ENCODE measurements around the gene PDE10A.

The PDE10A gene

GRCh38 chr6:165677091-165677490 is 14.1 kb upstream of the PDE10A start:
- DNase-seq: no peak

- no peak for DNase-seq
Observed at GRCh38 chr6:165676435-165677068, 13.5 kb upstream of the PDE10A start.

DNA sequence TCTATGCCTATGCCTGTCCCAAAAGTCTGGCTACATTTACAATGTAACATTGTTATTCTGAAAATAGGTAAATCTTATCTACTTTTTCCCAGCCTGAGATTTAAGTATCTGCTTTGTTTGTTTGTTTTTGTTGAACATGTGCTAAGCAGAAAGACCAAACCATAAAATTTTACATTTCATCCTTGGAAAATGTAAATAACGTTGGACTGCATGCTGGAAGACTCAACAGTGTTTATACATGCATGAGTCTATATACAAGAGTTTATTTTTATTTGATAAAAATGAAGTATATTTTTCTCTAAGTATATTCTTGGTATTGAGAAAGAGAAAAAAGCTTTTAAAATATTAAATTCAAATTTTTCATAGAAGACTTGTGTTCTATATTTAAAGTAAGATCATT is 12.1 kb upstream of the PDE10A start:
- DNase-seq: no peak

- no peak for DNase-seq
Observed at GRCh38 chr6:165674155-165675029, 11.4 kb upstream of the PDE10A start.

DNA sequence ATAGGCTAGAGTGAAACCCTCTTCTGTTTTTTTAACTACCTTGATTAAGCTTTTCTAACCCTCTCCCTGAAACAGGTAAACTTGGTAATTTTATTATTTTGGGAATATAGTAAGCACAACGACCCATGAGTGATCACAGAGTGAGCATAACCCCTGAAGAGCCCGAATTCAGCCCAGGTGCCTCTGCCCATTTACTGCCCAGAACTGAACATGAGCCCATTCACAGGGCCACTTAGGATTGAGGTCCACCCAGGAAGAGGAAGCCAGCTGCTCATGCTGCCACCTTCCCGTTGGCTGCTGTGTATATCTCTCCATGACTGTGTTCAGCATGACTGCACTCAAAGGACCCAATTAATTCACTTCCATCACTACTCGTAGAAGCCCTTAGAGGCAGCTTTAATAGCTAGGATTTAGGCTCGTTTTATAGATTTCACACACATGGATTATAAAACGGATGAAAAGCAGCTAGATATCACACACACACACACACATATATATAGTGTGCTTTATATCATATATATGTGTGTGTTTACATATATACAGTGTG is 8.3 kb upstream of the PDE10A start:
- DNase-seq: no peak

- DNase-seq: no peak
Observed at GRCh38 chr6:165668951-165669350, 5.9 kb upstream of the PDE10A start.

DNA sequence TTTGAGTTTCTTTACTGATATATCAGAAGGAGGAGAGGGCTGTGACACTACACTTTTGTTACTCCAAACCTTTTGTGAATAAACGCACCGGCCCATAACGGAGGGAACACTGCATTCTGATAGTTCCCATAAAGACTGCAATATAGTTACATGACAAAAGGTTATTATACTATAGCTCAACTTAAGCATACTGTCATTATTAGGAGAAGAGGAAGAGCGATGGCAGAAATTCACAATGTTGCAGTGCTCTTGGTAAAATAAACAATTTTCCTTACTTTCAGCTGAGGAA is 2.3 kb upstream of the PDE10A start:
- DNase-seq: no peak

DNA sequence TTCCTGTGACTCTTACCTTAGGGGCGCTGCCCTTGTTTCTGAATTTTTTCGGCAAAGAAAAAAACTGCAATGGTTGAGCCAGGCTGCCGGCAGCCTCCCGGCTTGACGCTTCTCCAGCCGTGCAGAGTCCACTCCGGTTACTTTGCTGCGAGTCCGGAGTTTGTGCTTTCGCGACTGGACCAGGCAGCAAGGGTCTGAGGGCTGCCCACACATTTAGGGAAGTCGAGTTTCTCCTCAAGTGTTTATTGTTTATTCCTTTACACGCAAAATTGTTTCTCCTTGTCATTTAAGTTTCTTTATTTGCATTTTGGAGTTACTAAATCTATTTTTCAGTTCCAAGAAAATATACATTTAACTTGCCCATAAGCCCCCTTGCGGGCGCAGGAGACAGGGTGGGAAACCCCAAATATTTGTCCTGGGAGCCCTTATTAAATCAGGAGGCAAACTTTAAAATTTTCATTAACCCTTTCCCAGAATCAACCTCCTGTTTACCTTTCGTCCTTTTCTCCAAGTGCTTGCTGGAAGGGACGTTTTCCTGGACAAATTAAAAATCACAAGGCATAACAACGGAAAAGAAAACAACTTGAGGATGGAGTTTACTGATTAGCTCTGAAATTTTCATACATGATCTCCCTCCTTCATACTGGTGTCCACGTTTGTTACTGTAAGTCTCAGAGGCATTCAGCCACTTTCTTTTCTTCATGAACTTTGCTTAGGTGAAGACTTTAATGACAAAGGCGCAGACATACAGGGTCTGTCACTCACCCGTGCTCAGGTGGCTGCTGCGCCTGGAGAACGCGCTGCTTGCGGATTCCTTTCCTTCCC is 1.7 kb upstream of the PDE10A start:
- DNase-seq: no peak

DNA sequence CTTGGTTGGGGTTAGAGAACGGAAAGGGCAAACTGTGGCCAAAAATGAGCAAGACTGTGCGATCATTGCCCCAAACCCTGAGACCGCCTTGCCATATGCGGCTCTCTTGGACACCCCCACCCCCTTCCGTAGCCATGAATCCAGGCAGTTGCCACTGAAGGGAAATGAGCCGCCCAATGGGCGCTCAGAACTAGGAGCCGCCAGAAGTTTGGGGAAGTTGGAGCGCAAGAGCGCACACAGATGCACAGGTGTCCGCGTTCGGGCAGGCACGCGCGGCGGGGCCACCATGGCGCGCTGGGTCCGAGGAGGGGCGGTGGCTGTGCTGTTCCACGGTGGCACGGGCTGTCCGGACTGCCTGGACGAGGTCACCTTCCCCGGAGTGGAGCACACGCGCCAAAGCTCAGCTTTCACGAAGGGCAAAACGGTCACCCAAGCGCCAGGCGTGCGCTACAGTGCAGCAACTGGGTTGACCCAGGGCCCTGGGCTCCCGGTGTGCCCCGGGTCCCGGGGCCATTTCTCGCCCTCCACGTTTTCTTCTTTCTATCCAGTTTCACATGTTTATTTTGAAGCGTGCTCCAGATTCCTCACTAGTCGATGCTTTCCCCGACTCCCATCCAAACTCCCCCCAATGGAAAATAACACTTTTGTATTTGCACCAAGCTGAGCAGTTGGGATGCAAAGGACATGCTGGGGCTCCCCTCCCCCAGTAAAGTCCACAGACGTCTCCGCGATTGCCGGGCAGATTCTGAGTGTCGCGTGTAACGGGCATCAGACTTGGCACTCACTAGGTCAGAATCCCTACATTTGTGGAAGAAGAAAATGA is 906 bp upstream of the PDE10A start:
- DNase-seq: no peak

- DNase-seq: no peak
Observed at GRCh38 chr6:165663377-165663735, 315 bp upstream of the PDE10A start.

DNA sequence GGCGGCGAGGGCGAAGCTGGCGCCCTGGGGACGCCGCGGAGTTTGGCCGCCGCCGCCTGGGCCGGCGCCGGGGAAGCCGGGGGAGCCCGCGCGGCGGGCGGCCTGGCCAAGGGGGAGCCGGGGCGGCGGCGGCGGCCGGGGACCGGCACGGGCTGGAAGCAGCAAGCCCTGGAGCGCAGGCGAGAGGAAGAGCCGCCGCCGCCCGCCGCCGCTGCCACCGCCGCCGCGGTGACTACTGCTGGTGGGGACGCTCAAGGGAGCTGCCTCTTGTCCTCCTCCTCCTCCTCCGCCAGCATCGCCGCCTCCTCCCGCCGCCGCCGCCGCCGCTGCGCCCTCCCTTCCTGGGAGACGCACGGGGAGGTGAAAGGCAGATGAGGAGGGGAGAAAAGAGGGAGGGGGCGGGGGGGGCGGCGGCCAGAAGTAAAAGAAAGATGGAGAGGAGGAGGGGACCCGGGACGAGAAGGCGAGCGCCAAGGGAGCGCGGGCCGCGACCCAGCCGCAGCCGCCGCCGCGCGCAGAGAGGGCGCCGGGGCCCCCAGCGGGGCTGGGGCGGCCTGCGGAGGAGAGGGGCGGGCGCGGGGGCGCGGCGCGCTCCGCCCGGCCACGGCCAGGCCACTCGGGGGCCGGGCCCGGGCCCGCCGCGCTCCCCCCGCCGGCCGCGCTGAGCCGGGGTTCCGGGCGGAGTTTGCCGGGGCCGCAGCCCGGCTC is 846 bp downstream of the PDE10A start:
- DNase-seq: no peak

GRCh38 chr6:165661664-165662025 is 1.4 kb downstream of the PDE10A start:
- no peak for DNase-seq

GRCh38 chr6:165660857-165661663 is 2.0 kb downstream of the PDE10A start:
- no peak for DNase-seq

- no peak for DNase-seq
Observed at GRCh38 chr6:165659945-165660856, 2.8 kb downstream of the PDE10A start.

DNA sequence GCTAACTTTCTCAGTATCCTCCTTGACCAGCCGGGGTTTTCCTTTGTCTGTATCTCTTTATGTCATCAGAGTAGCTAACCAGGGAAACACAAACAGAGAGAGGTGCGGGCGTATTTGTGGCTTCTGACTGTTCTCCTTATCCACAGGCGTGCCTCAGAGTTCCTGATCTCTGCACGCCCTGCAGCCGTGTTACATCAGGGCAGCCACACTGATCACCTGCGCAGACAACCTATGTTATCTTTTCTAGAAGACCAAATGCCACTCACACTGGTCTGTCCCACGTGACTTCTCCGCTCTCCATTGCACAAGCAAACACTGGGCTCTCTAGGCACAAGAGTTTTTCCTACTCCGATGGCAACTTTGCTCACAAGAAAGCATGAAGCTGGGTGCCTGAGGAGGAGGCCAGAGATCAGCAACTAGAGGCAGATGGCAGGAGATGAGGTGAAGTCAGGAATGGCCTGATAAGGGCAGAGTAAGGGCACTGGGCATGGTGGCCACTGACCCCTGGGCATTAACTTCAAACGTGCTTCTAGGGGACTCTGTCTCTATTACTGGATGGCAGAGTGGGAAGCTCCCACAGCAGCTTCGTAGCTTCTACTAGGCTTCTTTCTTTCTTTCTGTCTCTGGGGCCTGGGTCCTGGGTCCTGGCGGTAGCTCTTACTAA is 4.5 kb downstream of the PDE10A start:
- DNase-seq: no peak

DNA sequence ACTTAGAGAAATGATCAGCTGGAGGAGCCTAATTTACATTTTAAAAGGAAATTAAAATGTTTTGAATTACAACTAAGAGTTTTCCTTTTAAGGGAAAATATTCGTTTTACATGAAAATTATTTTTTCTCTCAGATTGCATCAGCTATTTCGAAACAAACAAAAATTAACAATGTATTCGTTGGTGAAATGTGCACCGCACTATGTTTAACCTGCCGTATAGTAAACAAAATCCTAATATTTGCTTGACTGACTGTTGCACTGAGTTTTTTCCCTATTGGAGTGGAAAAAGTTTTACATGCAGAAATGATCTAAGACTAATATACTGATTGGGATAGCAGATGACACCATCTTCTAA is 5.7 kb downstream of the PDE10A start:
- no peak for DNase-seq

DNA sequence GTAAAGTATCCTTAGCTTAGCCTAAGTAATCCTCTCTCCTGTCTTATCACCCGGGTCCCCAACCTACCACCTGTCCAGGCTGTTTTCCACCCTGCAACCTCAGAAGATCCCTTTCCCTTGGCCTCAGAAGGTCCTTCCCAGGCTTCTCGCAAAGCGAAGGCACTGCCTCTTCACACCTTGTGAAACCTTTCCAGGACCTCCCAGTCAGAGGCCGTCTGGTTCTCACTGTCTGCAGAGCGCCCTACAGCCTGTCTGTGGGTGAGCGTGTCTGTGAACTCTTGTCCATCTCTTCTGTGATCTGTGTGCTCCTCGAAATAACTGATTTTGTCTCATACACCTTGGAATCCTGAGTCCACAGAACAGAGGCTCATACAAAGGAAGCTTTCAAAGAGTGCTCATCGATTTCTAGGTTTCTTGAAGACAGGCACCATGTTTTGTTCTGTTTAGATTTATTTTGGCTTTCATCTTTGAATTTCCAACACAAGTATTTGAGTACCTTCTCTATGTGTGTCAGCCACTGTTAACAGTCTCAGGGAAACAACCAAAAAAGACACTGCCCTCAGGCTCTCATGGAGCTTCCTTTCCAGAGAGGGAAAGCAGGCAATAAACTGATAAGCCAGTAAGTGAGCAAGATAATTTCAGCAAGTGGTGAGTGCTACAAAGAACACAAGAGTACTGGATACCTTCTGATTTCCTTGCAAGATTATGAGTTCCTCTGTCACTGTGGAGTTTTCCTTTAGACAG is 6.3 kb downstream of the PDE10A start:
- no peak for DNase-seq

DNA sequence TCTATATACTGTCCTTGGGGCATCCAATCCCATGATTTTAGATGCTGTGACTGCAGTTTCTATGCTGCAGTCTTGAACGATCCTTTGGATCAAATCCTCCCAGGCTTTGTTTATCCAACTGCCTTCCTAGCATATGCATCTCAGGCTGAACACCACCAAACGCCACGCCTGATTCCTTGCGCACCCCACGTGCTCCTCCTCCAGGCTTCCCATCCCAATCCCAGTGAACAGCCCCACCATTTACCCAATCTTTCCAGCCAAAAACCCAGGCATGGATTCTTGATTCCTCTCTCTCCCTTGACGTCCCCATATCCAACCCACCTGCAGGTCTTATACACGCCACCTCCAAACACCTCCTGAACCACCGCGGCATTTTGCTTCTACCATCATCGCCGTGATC is 7.8 kb downstream of the PDE10A start:
- no peak for DNase-seq

DNA sequence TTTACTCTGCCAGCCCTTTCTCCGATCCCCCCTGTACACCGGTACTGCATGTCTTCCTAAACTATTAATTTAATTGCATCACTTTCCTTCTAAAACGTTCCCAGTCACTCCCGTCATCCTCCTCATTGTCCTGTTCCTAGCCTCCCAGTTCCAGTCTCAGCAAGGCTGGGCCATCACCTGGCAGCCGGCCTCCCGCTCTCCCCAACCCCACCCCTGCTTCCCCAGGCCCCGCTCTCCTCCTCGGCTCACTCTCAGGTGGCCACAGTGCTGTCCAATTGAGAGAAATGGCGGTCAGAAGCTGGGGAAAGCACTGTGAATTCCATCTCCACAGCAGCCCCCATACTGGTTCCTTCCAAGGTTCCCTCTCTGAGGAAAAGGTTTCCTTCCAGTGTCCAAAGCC is 8.9 kb downstream of the PDE10A start:
- no peak for DNase-seq

Measured in T-helper 1 cell (primary cell).